Kidney (tissue), 14 donors: Measurements from ENCODE around the gene PPP2R3C. TPM values are rescaled to one million over a fixed set of nuclear protein-coding genes. Genes with fewer than 3 reads are reported as not detected.
"Not testable (repeated sequence)": the region's sequence is repeated elsewhere in the genome, so short reads cannot be mapped to it uniquely, and the experiment has no call there.

Experiments
- DNase-seq, 5 donors: peaks; one replicate each; pipeline ENCODE4 v3.0.0-alpha.2; 2013 to 2020
- FAIRE-seq: peaks from 2 replicates; lab custom pipeline; 2012; peaks lifted over from hg19 to GRCh38; lab: Jason Lieb, UNC
- H3K27ac ChIP-seq, 2 donors: one replicate each; pipeline ENCODE4 v1.7.0; 2013; ENCODE audit warnings: low read depth in 2 of 2, low read length in 2 of 2, inconsistent platforms in 1 of 2
- H3K27me3 ChIP-seq: one replicate; pipeline ENCODE4 v1.7.1; 2013; ENCODE audit warnings: low read length, inconsistent platforms; ENCODE audit not compliant: control insufficient read depth, insufficient read depth
- H3K36me3 ChIP-seq, 3 donors: one replicate each; pipeline versions ENCODE4 v1.7.0 to v1.7.1; 2013; ENCODE audit warnings: low read length in 3 of 3, control low read depth in 1 of 3, inconsistent platforms in 1 of 3; ENCODE audit not compliant: insufficient read depth in 3 of 3, control insufficient read depth in 2 of 3
- H3K4me1 ChIP-seq, 3 donors: one replicate each; pipeline versions ENCODE4 v1.7.0 to v1.7.1; 2013; ENCODE audit warnings: low read length in 3 of 3, inconsistent platforms in 1 of 3, low read depth in 1 of 3; ENCODE audit not compliant: control insufficient read depth in 2 of 3, insufficient read depth in 2 of 3
- H3K4me3 ChIP-seq, 3 donors: one replicate each; pipeline versions ENCODE4 v1.7.0 to v1.8.1; 2013; ENCODE audit warnings: low read length in 3 of 3, control low read depth in 1 of 3, inconsistent platforms in 1 of 3
- H3K9ac ChIP-seq, 3 donors: one replicate each; pipeline versions ENCODE4 v1.7.0 to v1.7.1; 2013; ENCODE audit warnings: low read length in 3 of 3, control low read depth in 1 of 3, inconsistent platforms in 1 of 3
- H3K9me3 ChIP-seq, 3 donors: one replicate each; pipeline versions ENCODE4 v1.7.0 to v1.7.1; 2013; ENCODE audit warnings: low read length in 3 of 3, control low read depth in 1 of 3, inconsistent platforms in 1 of 3; ENCODE audit not compliant: control insufficient read depth in 2 of 3, insufficient read depth in 1 of 3
- intact Hi-C: fragments of 100-400 bp; cut with DNase I; formaldehyde crosslinking; loops from one replicate; pipeline ENCODE4 v1.11.1; 2022
- polyA plus RNA-seq: library from polyadenylated mRNA; stranded (reverse); fragments of 350-450 nt; fragmentation: Illumina TruSeq; extraction: RNeasy Lipid Tissue Mini Kit (QIAGEN cat#74804); gene quantifications from one replicate; pipeline ENCODE4 v1.2.3, GENCODE V29; 2014; ENCODE audit warnings: low read depth, low replicate concordance; ENCODE audit not compliant: insufficient read depth
- total RNA-seq: library from RNA; stranded (reverse); fragmentation: NEBNext Ultra II Directional; extraction: Animal tissue kit (Norgen Biotek cat#: 25700); gene quantifications from one replicate; pipeline ENCODE4 v1.2.1, GENCODE V29; 2021
- TF ChIP-seq, protein P1 (sequence below): IDR thresholded peaks from 3 replicates; pipeline ENCODE4 v1.5.1; 2012; ENCODE audit warnings: mild to moderate bottlenecking, moderate library complexity, borderline replicate concordance; ENCODE audit not compliant: insufficient read depth; ENCODE audit errors: extremely low read depth
- donor health status: control.
- donor health status: control.
- donor health status: control.
- donor health status: control.
- donor health status: control.
- donor health status: DM: yes; HTN: yes; CAD: no.
- donor health status: Normal renal cell carcinoma (clear cell type).

PPP2R3C gene
- total and polyA plus RNA-seq, 2 donors from 2014 or later, result 24.8 to 33.7 TPM

DNA sequence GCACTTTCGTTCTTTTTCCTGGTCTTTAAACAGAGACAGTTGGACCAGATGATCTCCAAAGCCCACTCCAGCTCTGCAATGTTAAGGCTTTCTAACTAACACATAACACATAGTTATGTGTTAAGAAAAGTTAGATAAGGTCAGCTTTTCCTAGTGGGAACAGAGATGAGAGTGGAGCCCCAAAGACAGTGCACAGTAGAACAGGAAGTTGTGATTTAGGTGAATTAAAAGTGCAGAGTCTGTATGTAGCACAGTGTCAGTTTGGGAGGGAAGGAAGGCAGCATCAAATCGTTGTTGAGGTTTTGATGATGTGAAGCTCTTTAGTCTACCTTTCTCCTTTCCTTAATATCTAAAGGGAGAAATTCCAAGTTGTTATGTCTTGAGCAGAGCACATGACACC is 32.2 kb upstream of the PPP2R3C start:
- TF ChIP-seq, protein P1, sequence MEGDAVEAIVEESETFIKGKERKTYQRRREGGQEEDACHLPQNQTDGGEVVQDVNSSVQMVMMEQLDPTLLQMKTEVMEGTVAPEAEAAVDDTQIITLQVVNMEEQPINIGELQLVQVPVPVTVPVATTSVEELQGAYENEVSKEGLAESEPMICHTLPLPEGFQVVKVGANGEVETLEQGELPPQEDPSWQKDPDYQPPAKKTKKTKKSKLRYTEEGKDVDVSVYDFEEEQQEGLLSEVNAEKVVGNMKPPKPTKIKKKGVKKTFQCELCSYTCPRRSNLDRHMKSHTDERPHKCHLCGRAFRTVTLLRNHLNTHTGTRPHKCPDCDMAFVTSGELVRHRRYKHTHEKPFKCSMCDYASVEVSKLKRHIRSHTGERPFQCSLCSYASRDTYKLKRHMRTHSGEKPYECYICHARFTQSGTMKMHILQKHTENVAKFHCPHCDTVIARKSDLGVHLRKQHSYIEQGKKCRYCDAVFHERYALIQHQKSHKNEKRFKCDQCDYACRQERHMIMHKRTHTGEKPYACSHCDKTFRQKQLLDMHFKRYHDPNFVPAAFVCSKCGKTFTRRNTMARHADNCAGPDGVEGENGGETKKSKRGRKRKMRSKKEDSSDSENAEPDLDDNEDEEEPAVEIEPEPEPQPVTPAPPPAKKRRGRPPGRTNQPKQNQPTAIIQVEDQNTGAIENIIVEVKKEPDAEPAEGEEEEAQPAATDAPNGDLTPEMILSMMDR, result no peak
- H3K4me1 ChIP-seq, result no peaks in the 10 kb centered on the region
- DNase-seq (no peak), FAIRE-seq (no peak)
- intact Hi-C loops, result no loop called here
- no peaks in the 10 kb centered on the region for H3K36me3 ChIP-seq
- no peak overlapping the region for H3K27ac ChIP-seq
- no peaks in the 10 kb centered on the region for H3K9me3 ChIP-seq
- H3K27me3 ChIP-seq, result no peaks in the 10 kb centered on the region
- no peak overlapping the region for H3K4me3 ChIP-seq
- H3K9ac ChIP-seq, result no peak overlapping the region

DNA sequence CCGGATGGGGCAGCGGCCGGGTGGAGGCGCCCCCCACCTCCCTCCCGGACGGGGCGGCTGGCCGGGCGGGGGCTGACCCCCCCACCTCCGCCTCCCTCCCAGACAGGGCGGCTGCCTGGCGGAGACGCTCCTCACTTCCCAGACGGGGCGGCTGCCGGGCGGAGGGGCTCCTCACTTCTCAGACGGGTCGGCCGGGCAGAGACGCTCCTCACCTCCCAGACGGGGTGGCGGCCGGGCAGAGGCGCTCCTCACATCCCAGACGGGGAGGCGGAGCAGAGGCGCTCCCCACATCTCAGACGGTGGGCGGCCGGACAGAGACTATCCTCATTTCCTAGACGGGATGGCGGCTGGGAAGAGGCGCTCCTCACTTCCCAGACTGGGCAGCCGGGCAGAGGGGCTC is 30.7 kb upstream of the PPP2R3C start:
- H3K27me3 ChIP-seq, H3K4me3 ChIP-seq, H3K36me3 ChIP-seq, H3K9ac ChIP-seq, DNase-seq, H3K27ac ChIP-seq, H3K9me3 ChIP-seq, FAIRE-seq, intact Hi-C loops, H3K4me1 ChIP-seq: not testable (repeated sequence)

DNA sequence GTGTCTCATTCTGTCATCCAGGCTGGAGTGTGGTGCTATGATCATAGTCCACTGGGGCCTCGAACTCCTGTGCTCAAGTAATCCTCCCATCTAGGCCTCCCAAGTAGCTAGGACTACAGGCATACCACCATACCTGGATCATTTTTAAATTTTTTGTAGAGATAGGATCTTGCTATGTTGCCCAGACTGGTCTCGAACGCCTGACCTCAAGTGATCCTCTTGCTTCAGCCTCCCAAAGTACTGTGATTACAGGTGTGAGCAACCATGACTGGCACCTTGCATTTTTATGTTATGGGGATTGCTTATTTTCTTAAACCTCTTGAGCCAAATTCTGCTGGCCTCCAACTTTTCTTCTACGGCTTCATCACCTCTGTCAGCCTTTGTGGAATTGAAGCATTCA is 27.4 kb upstream of the PPP2R3C start:
- FAIRE-seq, result no peak
- no peaks in the 10 kb centered on the region for H3K27me3 ChIP-seq
- intact Hi-C loops, result loop anchor here (10.0 kb wide), 1 partner anchor 266 kb away; no protein-coding TSS in a partner anchor

DNA sequence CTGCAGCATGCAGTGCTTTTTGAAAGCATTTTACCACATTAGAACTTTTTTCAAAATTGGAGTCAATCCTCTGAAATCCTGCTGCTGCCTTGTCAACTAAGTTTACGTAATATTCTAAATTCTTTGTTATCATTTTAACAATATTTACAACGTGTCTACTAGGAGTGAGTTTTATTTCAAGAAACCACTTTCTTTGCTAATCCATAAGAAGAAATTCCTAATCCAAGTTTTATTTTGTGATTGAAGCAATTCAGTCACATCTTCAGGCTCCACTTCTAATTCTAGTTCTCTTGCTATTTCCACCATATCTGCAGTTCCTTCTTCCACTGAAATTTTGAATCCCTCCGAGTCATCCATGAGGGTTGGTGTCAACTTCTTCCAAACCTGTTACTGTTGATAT is 25.9 kb upstream of the PPP2R3C start:
- Histone ChIP-seq H3K9ac (no peak overlapping the region), H3K27ac (no peak overlapping the region), H3K27me3 (no peaks in the 10 kb centered on the region), H3K4me1 (no peaks in the 10 kb centered on the region), H3K9me3 (no peaks in the 10 kb centered on the region), H3K36me3 (no peaks in the 10 kb centered on the region), H3K4me3 (no peak overlapping the region)
- intact Hi-C loops, result loop anchor here (10.0 kb wide), 1 partner anchor 267 kb away; no protein-coding TSS in a partner anchor
- FAIRE-seq (no peak), DNase-seq (no peak)
- TF ChIP-seq, protein P1, result no peak

More for the DNA sequence above, 27.4 kb upstream of the PPP2R3C start:
- TF ChIP-seq, protein P1, result no peak
- no peak overlapping the region for H3K27ac ChIP-seq
- no peak for DNase-seq
- H3K9ac ChIP-seq, result no peak overlapping the region
- no peaks in the 10 kb centered on the region for H3K4me1 ChIP-seq
- H3K36me3 ChIP-seq, result no peaks in the 10 kb centered on the region
- no peak overlapping the region for H3K4me3 ChIP-seq
- no peaks in the 10 kb centered on the region for H3K9me3 ChIP-seq
